ENCODE results near the gene ZNF385B.

The ZNF385B gene

GRCh38 chr2:179422037-179422643 lies 439.3 kb downstream of the ZNF385B start:
- TF ChIP-seq, protein P1, sequence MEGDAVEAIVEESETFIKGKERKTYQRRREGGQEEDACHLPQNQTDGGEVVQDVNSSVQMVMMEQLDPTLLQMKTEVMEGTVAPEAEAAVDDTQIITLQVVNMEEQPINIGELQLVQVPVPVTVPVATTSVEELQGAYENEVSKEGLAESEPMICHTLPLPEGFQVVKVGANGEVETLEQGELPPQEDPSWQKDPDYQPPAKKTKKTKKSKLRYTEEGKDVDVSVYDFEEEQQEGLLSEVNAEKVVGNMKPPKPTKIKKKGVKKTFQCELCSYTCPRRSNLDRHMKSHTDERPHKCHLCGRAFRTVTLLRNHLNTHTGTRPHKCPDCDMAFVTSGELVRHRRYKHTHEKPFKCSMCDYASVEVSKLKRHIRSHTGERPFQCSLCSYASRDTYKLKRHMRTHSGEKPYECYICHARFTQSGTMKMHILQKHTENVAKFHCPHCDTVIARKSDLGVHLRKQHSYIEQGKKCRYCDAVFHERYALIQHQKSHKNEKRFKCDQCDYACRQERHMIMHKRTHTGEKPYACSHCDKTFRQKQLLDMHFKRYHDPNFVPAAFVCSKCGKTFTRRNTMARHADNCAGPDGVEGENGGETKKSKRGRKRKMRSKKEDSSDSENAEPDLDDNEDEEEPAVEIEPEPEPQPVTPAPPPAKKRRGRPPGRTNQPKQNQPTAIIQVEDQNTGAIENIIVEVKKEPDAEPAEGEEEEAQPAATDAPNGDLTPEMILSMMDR (IDR thresholded peaks at IDR 0.05; ENCODE audit: borderline replicate concordance, insufficient read depth, low read depth, low read length): peak; percentile 74
- H3K4me3 ChIP-seq (ENCODE audit: low read depth, low read length): no peak overlapping the region

DNA sequence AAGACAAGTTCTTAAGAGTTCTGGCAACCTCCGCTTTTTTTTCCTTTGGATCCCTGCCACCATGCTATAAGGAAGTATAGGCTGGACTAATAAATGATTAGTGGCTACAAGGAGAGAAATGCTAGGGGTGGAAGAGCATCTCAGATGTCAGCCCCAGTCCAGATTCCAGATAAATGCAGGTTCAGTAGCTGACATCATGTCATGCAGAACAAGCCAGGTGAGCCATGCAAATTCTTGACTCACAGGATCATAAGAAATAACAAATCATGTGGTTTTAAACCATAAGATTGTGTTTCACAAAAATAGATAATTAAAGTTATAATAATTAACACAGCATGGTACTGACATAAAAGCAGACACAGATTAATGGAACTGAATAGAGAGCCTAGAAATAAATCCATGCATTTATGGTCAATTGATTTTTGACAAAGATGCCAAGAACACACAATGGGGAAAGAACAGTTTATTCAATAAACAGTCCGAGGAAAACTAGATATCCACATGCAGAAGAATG lies 443.9 kb downstream of the ZNF385B start:
- TF ChIP-seq, protein P1 (IDR thresholded peaks at IDR 0.05; ENCODE audit: borderline replicate concordance, insufficient read depth, low read depth, low read length): no peak
- H3K4me3 ChIP-seq (ENCODE audit: low read depth, low read length): no peak overlapping the region

GRCh38 chr2:179412112-179412511 lies 449.3 kb downstream of the ZNF385B start:
- H3K4me3 ChIP-seq (ENCODE audit: low read depth, low read length): no peak overlapping the region
- TF ChIP-seq, protein P1 (IDR thresholded peaks at IDR 0.05; ENCODE audit: borderline replicate concordance, insufficient read depth, low read depth, low read length): no peak

GRCh38 chr2:179410552-179411356 lies 450.7 kb downstream of the ZNF385B start:
- H3K4me3 ChIP-seq (ENCODE audit: low read depth, low read length): no peak overlapping the region
- TF ChIP-seq, protein P1 (IDR thresholded peaks at IDR 0.05; ENCODE audit: borderline replicate concordance, insufficient read depth, low read depth, low read length): peak; percentile 79

DNA sequence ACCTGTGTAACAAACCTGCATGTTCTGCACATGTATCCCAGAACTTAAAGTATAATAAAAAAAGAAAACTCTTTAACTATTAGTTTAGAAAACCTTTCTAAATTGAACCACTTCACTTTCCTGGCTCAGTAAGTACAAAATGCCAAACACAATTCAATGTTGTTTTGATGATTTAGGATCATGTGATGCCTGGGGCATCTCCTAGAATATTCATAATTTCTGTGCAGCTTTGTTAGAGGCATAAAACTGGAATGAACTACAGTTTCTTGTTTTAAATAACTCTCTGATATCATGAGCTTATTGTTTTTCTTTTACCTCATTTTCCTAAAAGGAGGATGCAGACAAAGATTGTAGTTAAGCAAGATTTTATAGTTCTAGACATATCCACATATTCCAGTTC lies 457.8 kb downstream of the ZNF385B start:
- H3K4me3 ChIP-seq (ENCODE audit: low read depth, low read length): no peak overlapping the region
- TF ChIP-seq, protein P1 (IDR thresholded peaks at IDR 0.05; ENCODE audit: borderline replicate concordance, insufficient read depth, low read depth, low read length): no peak

GRCh38 chr2:179393481-179393880 lies 467.9 kb downstream of the ZNF385B start:
- no peak overlapping the region for H3K4me3 ChIP-seq (ENCODE audit: low read depth, low read length)
- TF ChIP-seq, protein P1 (IDR thresholded peaks at IDR 0.05; ENCODE audit: borderline replicate concordance, insufficient read depth, low read depth, low read length): no peak
